NCI-H446 treated with DMSO at 0.1 percent for 48 hours (cell line): Measurements from ENCODE around the gene SLC30A4.
"Not testable (repeated sequence)": the region's sequence is repeated elsewhere in the genome, so short reads cannot be mapped to it uniquely, and the experiment has no call there.

Experiments used
- DNase-seq: peaks from one replicate; lab custom pipeline; 2025; lab: John Stamatoyannopoulos, UW

Gene SLC30A4, protein sequence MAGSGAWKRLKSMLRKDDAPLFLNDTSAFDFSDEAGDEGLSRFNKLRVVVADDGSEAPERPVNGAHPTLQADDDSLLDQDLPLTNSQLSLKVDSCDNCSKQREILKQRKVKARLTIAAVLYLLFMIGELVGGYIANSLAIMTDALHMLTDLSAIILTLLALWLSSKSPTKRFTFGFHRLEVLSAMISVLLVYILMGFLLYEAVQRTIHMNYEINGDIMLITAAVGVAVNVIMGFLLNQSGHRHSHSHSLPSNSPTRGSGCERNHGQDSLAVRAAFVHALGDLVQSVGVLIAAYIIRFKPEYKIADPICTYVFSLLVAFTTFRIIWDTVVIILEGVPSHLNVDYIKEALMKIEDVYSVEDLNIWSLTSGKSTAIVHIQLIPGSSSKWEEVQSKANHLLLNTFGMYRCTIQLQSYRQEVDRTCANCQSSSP

DNA sequence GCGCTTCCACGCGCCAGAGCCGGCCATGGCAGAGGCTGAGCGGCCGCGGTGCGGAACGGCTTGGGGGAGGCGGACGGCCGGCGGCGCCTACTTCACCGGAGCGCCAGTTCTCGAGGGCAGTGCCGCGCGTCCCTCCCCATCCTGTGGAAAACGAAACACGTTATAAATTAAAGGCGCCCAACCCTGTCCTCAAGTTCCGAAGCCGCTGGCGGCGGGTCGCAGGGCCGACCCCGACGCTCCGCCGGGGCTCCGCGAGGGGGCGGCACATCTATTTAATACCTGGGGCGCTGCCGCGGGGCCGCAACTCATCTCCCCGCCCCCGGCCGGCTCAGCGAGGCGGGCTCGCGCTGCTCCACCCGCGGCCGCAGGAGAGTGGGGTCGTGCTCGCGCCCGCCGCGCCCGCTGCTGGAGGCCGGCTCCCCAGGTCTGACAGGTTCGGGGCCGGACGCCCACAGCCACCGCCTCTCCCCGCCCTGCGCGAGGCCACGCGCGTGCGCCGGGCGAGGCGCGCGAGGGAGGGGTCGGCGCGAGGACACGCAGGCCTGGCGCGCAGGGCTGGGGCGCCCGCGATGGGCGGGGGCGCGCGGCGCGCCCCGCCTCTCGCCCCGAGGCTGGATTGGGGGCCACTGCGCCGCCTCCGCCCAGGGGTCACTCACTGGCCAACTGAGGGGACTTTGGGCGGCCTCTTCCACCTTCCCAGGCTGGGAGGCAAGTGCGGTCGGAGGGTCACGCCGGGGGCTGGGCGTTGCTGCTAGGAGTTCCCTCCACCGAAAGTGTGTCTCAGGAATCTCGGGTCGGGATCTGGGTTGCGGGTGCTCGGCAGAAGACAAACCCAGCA is at the start of gene SLC30A4:
TSS of gene SLC30A4 (minus strand) at position 428 of the 838 bp plus-strand sequence. CDS start at position 27, 401 bp downstream.
- DNase-seq: no peak

DNA sequence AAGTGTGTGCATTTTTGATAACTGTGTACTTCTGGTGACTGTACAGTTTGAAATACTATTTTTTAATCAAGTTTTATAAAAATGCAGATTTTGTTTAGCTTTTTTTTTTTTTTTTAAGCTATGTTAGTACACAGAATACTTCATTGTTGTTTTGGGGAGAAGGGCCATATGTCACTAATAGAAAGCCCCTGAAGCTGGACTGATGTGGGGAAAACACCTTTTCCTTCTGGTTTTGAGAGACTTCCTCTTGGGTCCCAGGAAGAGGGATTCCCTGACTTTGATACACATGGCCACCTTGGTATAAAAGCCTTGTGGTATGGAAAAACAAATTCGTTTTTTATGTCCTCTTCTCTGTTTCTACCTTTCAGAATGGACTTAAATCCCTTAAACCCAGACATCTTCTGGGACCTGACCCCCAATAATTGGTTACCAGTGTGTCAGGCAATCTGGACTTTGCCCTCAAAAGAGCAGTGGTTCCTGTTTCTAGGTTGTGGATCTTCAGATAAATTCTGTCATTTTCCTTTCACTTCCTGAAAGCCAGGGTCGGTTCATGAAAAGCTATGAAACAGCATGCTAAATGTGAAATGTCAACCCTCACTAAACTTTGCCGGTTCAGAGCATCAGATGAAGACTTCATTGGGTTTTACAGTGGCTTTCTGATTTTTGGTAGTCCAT is 33.5 kb upstream of the SLC30A4 start:
- no peak for DNase-seq

DNA sequence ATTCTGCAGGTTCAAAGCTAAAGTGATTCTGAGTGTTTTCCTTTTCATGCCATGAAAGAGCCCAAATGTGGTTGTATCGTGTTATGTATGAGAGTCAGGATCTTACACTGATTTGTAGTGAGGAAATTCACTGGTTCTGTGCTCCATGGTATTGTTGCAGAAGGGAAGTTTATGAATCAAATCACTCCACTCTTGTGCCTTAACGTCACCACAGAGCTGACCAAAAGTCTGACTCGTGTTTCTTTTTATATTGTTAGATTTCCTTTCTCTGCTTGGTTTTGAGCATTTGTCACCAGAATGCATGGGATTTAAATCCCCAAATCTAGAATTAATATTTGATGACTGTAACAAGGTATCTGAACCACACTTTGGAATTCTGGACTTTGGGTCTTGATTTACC is 29.1 kb upstream of the SLC30A4 start:
- no peak for DNase-seq

DNA sequence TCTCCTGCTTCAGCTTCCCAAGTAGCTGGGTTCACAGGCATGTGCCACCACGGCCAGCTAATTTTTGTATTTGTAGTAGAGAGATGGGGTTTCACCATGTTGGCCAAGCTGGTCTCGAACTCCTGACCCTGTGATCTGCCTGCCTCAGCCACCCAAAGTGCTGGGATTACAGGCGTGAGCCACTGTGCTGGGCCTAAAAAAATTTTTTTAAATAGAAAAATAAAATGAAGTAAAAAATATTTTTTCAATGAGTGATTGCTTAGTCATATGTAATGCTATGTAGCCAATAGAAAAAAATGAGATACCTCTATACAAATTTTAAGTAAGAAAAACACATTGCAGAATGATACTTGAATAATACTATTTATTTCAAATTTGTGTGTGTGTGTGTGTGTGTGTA is 27.9 kb upstream of the SLC30A4 start:
- no peak for DNase-seq

DNA sequence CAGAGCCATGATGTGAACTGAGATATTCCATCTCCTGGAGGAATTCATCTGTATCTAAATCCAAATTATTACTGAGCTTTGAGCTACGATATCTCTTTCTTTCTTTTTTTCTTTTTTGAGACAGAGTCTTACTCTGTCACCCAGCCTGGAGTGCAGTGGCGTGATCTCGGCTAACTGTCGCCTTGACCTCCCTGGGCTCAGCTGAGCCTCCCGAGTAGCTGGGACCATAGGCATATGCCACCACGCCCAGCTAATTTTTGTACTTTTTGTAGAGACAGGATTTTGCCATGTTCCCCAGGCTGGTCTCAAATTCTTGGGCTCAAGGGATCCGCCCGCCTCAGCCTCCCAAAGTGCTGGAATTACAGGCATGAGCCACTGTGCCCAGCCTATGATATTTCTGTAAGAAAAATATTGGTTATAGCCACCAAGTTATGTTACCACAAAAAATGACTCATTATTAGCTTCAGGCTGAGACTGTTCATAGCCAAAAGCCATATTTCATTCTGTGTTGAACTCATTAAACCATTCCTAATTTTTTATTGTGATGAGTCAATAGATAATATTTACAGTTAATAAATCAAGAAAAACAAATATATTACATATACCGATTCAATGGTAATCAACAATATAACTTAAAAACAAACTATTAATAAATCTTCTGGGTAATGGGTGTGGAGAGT is 27.1 kb upstream of the SLC30A4 start:
- no peak for DNase-seq

DNA sequence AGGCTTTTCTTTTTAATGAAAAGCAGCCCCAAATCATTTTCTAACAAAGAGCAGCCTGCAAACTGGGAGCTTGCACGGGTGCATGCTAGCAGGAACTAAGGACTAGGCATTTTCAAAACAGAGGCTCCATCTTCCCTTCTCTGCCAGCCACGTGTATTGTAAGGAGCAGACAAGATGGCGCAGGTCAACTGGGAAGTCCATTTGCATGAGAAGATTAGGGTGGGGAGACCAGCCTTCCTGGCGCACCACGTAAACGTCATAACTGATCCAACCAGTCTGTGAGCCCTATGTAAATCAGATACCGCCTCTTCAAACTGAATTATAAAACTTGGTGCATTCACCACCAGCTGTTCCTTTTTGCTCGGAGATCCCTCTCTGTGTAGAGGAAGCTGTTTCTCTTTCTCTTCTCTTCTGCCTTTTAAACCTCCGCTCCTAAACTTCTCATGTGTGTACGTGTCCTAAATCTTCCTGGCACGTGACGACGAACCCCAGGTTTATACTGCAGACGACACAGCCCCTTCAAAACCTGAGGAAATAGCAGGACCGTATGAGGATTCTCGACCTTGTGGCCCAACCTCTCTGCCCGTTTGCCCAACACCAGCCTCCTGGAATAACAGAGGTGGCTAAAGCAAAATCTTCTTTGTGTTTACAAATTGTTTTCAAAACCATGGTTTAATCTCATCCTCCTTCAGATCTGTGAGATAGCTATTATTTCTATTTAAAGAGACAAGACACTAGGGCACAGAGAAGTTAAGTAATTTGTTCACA is 26.4 kb upstream of the SLC30A4 start:
- DNase-seq: no peak

DNA sequence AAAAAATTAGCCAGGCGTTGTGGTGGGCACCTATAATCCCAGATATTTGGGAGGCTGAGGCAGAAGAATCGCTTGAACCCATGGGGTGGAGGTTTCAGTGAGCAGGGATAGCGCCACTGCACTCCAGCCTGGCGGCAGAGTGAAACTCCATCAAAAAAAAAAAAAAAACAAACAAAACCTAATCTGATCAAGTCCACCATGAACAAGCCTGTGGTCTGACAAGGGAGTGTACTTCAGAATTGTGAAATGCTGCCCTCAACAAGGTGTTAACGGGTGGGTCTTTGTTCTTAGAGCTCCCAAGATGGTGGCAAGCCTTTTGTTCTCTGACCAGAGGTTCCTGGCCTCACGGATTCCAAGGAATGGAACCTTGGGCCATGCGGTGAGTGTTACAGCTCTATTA is 24.2 kb upstream of the SLC30A4 start:
- no peak for DNase-seq

DNA sequence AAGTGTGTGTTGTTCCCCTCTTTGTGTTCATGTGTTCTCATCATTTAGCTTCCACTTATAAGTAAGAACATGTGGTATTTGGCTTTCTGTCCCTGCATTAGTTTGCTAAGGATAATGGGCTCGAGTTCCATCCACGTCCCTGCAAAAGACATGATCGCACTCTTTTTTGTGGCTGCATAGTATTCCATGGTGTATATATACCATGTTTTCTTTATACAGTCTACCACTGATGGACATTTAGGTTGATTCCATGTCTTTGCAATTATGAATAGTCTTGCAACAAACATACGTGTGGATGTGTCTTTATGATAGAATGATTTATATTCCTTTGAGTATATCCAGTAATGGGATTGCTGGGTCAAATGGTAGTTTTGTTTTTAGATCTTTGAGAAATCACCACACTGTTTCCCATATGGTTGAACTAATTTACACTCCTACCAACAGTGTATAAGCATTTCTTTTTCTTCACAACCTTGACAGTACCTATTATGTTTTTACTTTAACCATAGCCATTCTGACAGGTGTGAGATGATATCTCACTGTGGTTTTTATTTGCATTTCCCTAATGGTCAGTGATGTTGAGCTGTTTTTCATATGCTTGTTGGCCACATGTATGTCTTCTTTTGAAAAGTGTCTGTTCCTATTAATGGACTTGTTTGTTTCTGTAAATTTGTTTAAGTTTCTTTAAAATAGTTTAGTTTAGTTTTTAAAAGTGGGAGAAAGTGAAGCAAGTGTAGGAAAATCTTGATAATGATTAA is 21.9 kb upstream of the SLC30A4 start:
- no peak for DNase-seq

DNA sequence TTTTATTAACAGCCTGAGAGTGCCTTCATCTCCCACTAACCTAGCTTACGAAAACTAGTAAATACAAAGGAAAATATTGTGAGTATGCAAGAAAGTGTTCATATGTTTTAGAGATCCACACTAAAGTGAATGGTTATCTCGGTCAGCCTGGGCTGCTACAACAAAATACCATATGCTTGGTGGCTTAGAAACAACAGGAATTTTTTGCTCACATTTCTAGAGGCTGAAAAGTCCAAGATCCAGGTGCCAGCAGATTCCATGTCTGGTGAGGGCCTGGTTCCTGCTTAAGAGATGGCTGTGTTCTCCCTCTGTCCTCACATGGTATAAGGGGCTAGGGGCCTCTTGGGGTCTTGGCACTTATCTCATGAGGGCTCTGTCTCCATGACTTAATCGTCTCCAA is 20.5 kb upstream of the SLC30A4 start:
- DNase-seq: no peak

DNA sequence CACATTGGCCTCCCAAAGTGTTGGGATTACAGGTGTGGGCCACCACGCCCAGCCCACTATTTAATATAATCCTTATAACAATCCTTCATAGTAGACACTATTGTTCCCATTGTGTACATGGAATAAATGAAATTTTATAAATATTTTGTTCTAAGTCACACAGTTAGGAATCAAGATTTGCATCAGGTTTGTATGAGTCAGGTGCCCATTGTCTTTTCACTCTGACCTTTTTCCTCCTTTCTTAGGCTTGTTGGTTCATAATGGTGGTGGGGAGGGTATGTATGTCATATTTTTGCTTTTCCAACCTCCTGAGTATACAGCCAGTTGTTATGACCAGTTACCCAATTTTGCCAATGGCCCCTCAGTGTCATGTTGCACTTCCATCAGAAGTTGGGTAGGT is 18.0 kb upstream of the SLC30A4 start:
- no peak for DNase-seq

DNA sequence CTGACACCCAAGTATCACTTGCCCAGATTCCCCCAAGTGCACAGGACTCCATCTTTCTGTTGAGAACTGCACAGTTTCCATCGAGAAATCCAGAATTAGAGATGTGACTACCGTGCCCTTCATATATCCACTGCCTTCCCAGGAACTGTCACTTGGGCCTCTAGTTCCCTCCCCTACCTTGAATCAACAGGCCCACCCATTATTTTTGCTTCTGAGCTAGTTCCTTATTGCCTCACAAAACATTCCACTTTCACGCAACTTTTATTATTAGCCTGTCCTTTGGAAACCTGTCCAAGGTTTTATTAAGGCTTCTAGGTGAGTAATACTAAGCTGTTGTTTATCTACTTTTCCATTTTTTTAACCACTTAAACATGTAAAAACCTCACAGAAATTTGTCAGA is 17.1 kb upstream of the SLC30A4 start:
- no peak for DNase-seq

DNA sequence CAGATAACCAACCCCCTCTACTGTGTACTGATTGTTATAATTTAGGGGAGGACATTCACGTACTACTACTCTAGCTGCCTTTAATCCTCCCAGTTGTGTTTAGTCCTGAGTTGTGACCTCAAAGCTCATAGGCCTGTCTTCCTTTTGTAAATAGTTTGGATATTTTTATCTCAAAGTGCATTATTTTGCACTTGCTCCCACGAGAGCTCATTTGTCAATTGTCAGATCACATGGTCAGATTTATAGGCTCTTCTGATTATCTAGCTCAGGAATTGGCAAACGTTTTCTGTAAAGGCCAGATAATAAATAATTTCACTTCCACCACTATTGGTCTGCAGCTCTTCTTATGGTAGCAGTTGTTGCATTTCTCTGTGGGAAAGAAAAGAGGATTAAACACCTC is 14.4 kb upstream of the SLC30A4 start:
- DNase-seq: no peak

DNA sequence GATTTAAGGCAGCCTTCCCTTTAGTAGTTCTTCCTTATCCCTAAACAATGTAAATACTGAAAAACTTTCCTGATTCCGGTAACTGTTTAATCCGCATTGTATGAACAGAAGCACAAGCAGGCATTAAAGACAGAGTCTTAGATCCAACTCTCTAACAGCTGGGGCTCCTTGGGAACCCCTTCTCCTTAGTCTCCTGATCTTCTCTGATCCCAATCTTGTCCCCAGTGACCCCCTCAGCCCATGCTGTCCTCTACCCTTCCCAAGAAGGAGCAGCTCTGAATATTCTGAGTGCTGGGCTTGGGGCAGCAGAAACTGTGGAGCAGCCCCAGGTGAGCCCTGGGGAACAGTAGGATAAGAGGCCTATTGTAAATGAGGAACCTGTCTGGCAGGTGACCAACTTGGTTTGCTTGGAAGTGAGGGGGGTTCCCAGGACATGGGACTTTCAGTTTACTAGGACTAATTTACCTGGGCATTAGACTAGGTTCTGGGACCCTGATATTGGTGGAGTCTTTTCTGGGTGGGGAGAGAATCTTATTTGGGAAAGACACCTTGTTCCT is 13.0 kb upstream of the SLC30A4 start:
- no peak for DNase-seq

DNA sequence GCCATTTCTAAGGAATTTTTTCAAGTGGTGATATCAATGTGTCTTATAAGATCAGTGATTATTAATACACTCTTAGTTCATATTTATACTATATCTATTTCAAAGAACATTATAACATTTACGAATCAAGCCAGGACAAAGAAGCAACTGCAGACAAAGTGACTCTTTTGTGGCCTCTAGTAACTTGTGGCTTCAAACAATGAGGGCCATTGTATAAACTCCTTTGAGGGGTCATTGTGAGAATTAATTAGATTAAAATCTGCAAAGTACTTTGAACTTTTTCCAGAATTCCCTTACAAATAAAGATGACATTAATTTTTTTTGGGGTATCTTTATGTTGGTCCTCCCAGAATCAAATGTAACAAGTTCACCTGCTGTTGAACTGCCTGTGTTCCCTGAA is 12.3 kb upstream of the SLC30A4 start:
- DNase-seq: no peak

DNA sequence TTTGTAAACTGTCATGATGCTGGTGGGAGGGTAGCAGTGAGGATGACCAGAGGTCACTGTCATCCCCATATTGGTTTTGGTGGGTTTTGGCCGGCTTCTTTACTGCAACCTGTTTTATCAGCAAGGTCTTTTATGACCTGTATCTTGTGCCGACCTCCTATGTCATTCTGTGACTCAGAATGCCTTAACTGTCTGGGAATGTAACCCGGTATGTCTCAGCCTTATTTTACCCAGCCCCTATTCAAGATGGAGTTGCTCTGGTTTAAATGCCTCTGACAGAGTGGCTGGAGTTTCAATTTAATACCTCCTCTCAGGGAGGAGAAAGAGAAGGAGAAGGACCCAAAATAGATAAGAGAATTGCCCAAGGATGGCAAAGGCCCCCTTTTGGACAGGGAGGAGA is 10.3 kb upstream of the SLC30A4 start:
- DNase-seq: not testable (repeated sequence)

DNA sequence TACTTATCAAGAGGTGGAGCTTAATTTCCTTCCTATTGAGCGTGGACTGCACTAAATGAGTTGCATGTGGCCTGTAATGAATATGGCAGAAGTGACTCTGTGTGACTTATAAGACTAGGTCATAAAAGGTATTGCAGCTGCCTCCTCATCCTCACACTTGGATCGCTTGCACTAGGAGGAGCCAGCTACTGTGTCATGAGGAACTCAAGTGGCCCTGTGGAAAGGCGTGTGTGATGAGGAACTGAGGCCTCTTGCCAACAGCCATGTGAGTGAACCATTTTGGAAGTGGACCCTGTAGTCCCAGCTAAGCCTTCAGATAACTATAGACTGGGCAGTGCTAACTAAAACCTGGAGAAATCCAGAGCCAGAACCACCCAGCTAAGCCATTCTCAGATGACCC is 7.1 kb upstream of the SLC30A4 start:
- DNase-seq: no peak

DNA sequence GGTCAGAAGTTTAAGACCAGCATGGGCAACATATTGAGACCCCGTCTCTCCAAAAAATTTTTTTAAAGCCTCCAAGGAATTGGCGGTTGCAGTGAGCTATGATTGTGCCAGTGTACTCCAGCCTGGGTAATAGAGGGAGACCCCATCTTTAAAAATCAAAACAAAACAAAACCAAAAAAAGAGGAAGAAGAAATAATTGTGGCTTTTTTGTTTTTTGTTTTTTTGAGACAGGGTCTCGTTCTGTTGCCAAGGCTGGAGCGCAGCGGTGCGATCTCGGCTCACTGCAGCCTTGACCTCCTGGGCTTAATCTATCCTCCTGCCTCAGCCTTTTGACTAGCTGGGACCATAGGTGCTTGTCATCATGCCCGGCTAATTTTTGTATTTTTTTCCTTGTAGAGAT is 4.5 kb upstream of the SLC30A4 start:
- DNase-seq: no peak

DNA sequence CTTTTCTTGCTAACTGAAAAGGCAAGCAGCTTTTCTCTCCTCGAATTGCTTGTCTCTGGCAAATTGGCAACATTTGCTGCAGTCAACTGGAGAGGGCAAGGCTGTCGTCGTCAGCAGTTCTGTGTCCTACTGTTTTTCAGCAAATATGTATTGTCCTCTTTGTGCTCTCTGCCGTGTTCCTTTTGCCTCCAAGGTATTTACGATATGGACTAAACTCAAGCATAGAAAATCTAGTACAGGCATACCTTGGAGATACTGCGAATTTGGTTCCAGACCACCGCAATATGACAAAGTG is 558 bp upstream of the SLC30A4 start:
- DNase-seq: no peak

DNA sequence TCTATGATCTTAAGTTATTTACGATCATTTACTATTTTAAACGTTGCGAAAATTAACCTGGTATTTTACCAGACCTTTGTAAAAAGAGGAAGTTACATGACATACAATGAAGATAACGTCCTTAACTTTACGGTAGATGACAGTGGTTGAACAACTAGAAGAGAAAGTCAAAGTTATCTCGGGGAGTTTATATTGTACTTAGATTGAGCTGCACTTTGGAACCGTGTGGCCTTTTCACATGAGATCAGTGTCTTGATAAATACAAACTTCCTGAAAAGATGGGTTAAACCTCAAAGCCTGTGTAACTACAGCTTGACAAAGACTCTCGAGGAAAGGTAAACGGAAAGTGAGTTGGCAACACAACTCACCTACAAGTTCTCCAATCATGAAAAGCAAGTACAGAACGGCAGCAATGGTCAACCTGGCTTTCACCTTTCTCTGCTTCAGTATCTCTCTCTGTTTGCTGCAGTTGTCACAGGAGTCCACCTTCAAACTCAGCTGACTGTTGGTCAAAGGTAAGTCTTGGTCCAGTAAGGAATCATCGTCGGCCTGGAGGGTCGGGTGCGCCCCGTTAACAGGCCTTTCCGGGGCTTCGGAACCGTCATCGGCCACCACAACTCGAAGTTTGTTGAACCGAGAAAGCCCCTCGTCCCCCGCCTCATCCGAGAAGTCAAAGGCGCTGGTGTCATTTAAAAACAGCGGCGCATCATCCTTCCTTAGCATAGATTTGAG is 793 bp downstream of the SLC30A4 start:
- no peak for DNase-seq

DNA sequence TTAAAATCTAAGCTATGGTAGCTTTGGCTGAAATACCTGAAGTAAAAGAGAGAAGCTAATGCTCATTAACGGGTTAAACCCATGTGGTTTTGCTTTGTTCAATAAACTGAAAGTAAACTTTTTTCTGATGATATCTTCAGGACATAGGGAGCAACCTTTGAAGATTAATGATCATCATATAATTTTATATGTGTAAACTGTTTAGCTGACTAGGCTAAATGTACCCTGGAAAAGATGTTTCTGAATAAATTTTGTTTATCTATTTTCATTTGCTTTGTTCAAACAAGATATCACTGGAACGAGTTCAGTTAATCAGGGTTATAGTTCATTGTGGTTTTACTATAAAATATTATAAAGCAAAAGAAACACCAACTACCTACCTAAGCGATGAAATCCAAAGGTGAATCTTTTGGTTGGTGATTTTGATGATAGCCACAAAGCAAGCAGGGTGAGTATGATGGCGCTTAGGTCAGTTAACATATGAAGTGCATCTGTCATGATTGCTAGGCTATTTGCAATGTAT is 11.7 kb downstream of the SLC30A4 start:
- no peak for DNase-seq
